ENCODE data around the gene PDE4D. TPM values are rescaled to one million over a fixed set of nuclear protein-coding genes. Genes with fewer than 3 reads are reported as not detected.

Gene PDE4D
- total RNA-seq, 1 donor from 2014 or later, result 2.3 TPM

DNA sequence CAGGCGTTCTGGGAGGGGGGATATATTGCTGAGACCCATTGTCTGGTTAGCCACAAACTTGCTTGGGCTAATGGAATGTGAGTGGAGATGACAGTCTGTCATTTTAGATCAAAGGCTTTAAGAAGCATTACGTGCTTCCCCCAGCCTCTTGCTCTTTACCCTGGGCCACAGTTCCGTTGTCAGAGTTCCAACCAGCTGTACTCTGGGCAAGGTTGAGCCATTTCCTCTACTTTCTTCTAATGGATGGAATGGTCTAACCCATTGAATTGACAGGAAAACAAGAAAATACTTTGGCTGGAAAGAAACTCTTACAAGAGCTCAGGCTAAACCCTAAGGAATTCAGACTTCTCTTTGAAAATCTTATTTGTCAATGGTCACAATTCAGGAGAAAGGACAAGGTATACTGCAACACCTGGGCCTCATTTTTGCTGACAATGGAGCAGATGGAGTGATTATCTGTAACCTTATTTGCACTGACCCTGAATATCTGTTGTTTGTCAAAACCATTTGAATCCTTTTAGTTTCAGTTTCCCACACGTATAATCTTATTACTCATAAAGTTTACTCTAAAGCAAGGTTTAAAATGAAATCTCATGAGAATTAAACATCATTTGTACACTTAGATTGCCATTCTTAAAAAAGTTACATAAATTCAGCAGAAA lies 231.4 kb downstream of the PDE4D start:
- Histone ChIP-seq H3K9me3 (ENCODE audit: low read depth) (no peaks in the 10 kb centered on the region), H3K4me1 (peaks cover 6% of the 10 kb centered on the region), H3K4me3 (no peak overlapping the region), H3K36me3 (no peaks in the 10 kb centered on the region), H3K27ac (no peak overlapping the region), H3K9ac (no peak overlapping the region), H2AFZ (replicated peaks) (peak overlapping the region; percentile 4), H3K27me3 (no peaks in the 10 kb centered on the region), H3K79me2 (ENCODE audit: low read depth) (no peaks in the 10 kb centered on the region), H3K4me2 (no peak overlapping the region), H3F3A (ENCODE audit: low read depth) (no peaks in the 10 kb centered on the region), H4K20me1 (ENCODE audit: low read depth) (no peaks in the 10 kb centered on the region)
- Mint-ChIP-seq H3K4me3 (no peak overlapping the region), H3K27me3 (ENCODE audit: insufficient read depth, low read depth) (no peaks in the 10 kb centered on the region), H3K27ac (no peak overlapping the region), H3K9me3 (no peaks in the 10 kb centered on the region), H3K4me1 (peaks cover 15% of the 10 kb centered on the region), H3K36me3 (no peaks in the 10 kb centered on the region)
- DNase-seq (ENCODE audit: low spot score), result no peak
- TF ChIP-seq EZH2phosphoT487 (IDR thresholded peaks at IDR 0.05) (no peak), EZH2 (IDR thresholded peaks at IDR 0.05) (no peak)
- TF ChIP-seq, protein P1, sequence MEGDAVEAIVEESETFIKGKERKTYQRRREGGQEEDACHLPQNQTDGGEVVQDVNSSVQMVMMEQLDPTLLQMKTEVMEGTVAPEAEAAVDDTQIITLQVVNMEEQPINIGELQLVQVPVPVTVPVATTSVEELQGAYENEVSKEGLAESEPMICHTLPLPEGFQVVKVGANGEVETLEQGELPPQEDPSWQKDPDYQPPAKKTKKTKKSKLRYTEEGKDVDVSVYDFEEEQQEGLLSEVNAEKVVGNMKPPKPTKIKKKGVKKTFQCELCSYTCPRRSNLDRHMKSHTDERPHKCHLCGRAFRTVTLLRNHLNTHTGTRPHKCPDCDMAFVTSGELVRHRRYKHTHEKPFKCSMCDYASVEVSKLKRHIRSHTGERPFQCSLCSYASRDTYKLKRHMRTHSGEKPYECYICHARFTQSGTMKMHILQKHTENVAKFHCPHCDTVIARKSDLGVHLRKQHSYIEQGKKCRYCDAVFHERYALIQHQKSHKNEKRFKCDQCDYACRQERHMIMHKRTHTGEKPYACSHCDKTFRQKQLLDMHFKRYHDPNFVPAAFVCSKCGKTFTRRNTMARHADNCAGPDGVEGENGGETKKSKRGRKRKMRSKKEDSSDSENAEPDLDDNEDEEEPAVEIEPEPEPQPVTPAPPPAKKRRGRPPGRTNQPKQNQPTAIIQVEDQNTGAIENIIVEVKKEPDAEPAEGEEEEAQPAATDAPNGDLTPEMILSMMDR (IDR thresholded peaks at IDR 0.05), result no peak

DNA sequence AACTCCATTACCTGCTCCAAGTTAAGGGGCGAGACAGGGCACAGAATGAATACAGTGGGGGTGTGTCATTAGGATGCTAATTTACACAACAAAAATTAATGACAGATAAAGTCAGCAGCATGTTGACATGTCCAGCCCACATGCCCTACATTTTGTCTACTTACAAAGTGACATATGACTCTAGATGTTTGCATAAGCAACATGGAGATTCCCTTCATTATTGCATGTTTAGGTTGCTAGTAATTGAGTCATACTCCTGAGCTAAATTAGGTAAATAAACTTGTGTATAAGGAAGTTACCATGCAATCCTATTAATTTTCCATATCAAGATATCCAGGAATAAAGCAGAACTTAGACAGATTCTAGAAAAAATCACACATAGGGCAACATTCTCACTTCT lies 232.2 kb downstream of the PDE4D start:
- Histone ChIP-seq H3K4me2 (no peak overlapping the region), H3K4me1 (peaks cover 6% of the 10 kb centered on the region), H3K9me3 (ENCODE audit: low read depth) (no peaks in the 10 kb centered on the region), H3K36me3 (no peaks in the 10 kb centered on the region), H4K20me1 (ENCODE audit: low read depth) (no peaks in the 10 kb centered on the region), H2AFZ (replicated peaks) (no peak overlapping the region), H3K9ac (no peak overlapping the region), H3K27ac (no peak overlapping the region), H3K79me2 (ENCODE audit: low read depth) (no peaks in the 10 kb centered on the region), H3K4me3 (no peak overlapping the region), H3F3A (ENCODE audit: low read depth) (no peaks in the 10 kb centered on the region), H3K27me3 (no peaks in the 10 kb centered on the region)
- Mint-ChIP-seq H3K9me3 (no peaks in the 10 kb centered on the region), H3K27ac (no peak overlapping the region), H3K4me1 (peaks cover 15% of the 10 kb centered on the region), H3K36me3 (no peaks in the 10 kb centered on the region), H3K4me3 (no peak overlapping the region), H3K27me3 (ENCODE audit: insufficient read depth, low read depth) (no peaks in the 10 kb centered on the region)
- no peak for DNase-seq (ENCODE audit: low spot score)
- TF ChIP-seq EZH2phosphoT487 (IDR thresholded peaks at IDR 0.05), result no peak
- TF ChIP-seq, protein P1 (IDR thresholded peaks at IDR 0.05), result no peak
- TF ChIP-seq EZH2 (IDR thresholded peaks at IDR 0.05), result no peak

DNA sequence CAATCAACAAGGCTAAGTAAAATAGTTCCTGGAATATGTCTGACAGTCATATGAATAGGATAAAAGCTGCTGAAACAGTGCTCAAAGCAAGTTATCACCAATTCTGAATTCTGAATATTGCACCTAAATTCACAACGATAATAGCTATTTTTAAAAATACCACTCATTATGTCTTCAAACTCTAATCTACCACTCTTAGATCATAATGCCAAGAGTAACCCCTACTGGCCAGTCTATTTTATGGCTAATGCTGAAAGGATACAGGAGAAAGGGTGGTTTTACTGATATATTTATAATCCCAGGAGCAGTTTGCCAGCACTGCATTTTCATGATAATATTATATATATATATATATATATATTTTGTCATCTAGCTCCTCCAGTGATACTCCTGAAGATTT lies 232.8 kb downstream of the PDE4D start:
- Histone ChIP-seq H3K9me3 (ENCODE audit: low read depth) (no peaks in the 10 kb centered on the region), H3K4me3 (no peak overlapping the region), H3K79me2 (ENCODE audit: low read depth) (no peaks in the 10 kb centered on the region), H3K9ac (no peak overlapping the region), H2AFZ (replicated peaks) (no peak overlapping the region), H3K36me3 (no peaks in the 10 kb centered on the region), H3K4me1 (peaks cover 6% of the 10 kb centered on the region), H3K4me2 (no peak overlapping the region), H3K27me3 (no peaks in the 10 kb centered on the region), H3F3A (ENCODE audit: low read depth) (no peaks in the 10 kb centered on the region), H3K27ac (no peak overlapping the region), H4K20me1 (ENCODE audit: low read depth) (no peaks in the 10 kb centered on the region)
- TF ChIP-seq EZH2phosphoT487 (IDR thresholded peaks at IDR 0.05), result no peak
- TF ChIP-seq, protein P1 (IDR thresholded peaks at IDR 0.05), result peak; percentile 44
- H3K9me3 Mint-ChIP-seq, result no peaks in the 10 kb centered on the region
- no peak overlapping the region for H3K27ac Mint-ChIP-seq
- no peak for DNase-seq (ENCODE audit: low spot score)
- H3K4me3 Mint-ChIP-seq, result no peak overlapping the region
- no peaks in the 10 kb centered on the region for H3K36me3 Mint-ChIP-seq
- peaks cover 12% of the 10 kb centered on the region for H3K4me1 Mint-ChIP-seq
- no peaks in the 10 kb centered on the region for H3K27me3 Mint-ChIP-seq (ENCODE audit: insufficient read depth, low read depth)

Data from neural progenitor cell (in vitro differentiated cells).